ENCODE results near the gene RESF1.
"Not testable (repeated sequence)": the region's sequence is repeated elsewhere in the genome, so short reads cannot be mapped to it uniquely, and the experiment has no call there.

RESF1 gene

GRCh38 chr12:31959161-31959700, at the start of gene RESF1:
TSS of gene RESF1 (plus strand) at chr12:31959415. CDS start at chr12:31980956, 21,541 bp downstream.
- DNase-seq (ENCODE audit: low spot score) = peak; percentile 97

- DNase-seq (ENCODE audit: low spot score) = no peak
Observed at GRCh38 chr12:31914927-31915326, 44.3 kb upstream of the RESF1 start.

- DNase-seq (ENCODE audit: low spot score) = no peak
Observed at GRCh38 chr12:31915446-31915845, 43.8 kb upstream of the RESF1 start.

- DNase-seq (ENCODE audit: low spot score) = no peak
Observed at GRCh38 chr12:31922341-31923062, 36.7 kb upstream of the RESF1 start.

GRCh38 chr12:31923063-31923412, 36.2 kb upstream of the RESF1 start:
- no peak for DNase-seq (ENCODE audit: low spot score)

- no peak for DNase-seq (ENCODE audit: low spot score)
Observed at GRCh38 chr12:31928246-31929026, 30.8 kb upstream of the RESF1 start.

- no peak for DNase-seq (ENCODE audit: low spot score)
Observed at GRCh38 chr12:31929027-31929526, 30.1 kb upstream of the RESF1 start.

- DNase-seq (ENCODE audit: low spot score) = no peak
Observed at GRCh38 chr12:31931796-31932715, 27.2 kb upstream of the RESF1 start.

GRCh38 chr12:31944299-31944698, 14.9 kb upstream of the RESF1 start:
- no peak for DNase-seq (ENCODE audit: low spot score)

- DNase-seq (ENCODE audit: low spot score) = no peak
Observed at GRCh38 chr12:31947971-31948370, 11.2 kb upstream of the RESF1 start.

GRCh38 chr12:31948697-31949359, 10.4 kb upstream of the RESF1 start:
- not testable (repeated sequence) for DNase-seq (ENCODE audit: low spot score)

GRCh38 chr12:31950088-31950487, 9.1 kb upstream of the RESF1 start:
- no peak for DNase-seq (ENCODE audit: low spot score)

GRCh38 chr12:31950492-31950891, 8.7 kb upstream of the RESF1 start:
- no peak for DNase-seq (ENCODE audit: low spot score)

GRCh38 chr12:31951008-31951407, 8.2 kb upstream of the RESF1 start:
- DNase-seq (ENCODE audit: low spot score) = no peak

GRCh38 chr12:31951939-31952338, 7.3 kb upstream of the RESF1 start:
- DNase-seq (ENCODE audit: low spot score) = no peak

GRCh38 chr12:31952418-31952817, 6.8 kb upstream of the RESF1 start:
- no peak for DNase-seq (ENCODE audit: low spot score)

GRCh38 chr12:31954925-31955858, 4.0 kb upstream of the RESF1 start:
- DNase-seq (ENCODE audit: low spot score) = no peak

GRCh38 chr12:31958569-31959160, 550 bp upstream of the RESF1 start:
- no peak for DNase-seq (ENCODE audit: low spot score)

- peak; percentile 28 for DNase-seq (ENCODE audit: low spot score)
Observed at GRCh38 chr12:31959701-31960391, 631 bp downstream of the RESF1 start.
